H1 (cell line): ENCODE results near the gene CAPZA2. TPM values are rescaled to one million over a fixed set of nuclear protein-coding genes. Genes with fewer than 3 reads are reported as not detected.

Experiments
- CTCF ChIA-PET: fragments of 300-600 bp; sonication (Branson Sonifier 250); formaldehyde crosslinking; loops from one replicate; lab custom pipeline; 2021; ENCODE audit not compliant: partially characterized antibody; lab: Charles Lee
- POLR2A ChIA-PET: fragments of 300-600 bp; sonication (Branson Sonifier 250); formaldehyde crosslinking; loops from one replicate; lab custom pipeline; 2021; ENCODE audit warnings: inconsistent platforms; ENCODE audit not compliant: partially characterized antibody; lab: Charles Lee
- DNase-seq, 2 experiments: peaks; one replicate each; pipeline versions ENCODE4 v3.0.0 to v3.0.0-alpha.2; 2010 to 2022; ENCODE audit warnings: low spot score in 2 of 2, low read depth in 1 of 2, mixed read lengths in 1 of 2
- FAIRE-seq: peaks from 2 replicates; lab custom pipeline; 2011; peaks lifted over from hg19 to GRCh38; lab: Jason Lieb, UNC
- H2AFZ ChIP-seq: 2 replicates; pipeline ENCODE4 v1.8.1; 2012; ENCODE audit warnings: low read length, inconsistent platforms
- H2AK5ac ChIP-seq: 2 replicates; pipeline ENCODE4 v1.6.1; 2013; ENCODE audit warnings: low read depth, low read length
- H2BK120ac ChIP-seq: replicated peaks from 2 replicates; pipeline ENCODE3; 2013; ENCODE audit warnings: low read depth, low read length, inconsistent platforms
- H2BK12ac ChIP-seq: 2 replicates; pipeline ENCODE4 v1.6.1; 2013; ENCODE audit warnings: low read depth, low read length
- H2BK15ac ChIP-seq: 2 replicates; pipeline ENCODE4 v1.6.1; 2013; ENCODE audit warnings: low read length
- H2BK20ac ChIP-seq: 2 replicates; pipeline ENCODE4 v1.6.1; 2013; ENCODE audit warnings: low read length
- H2BK5ac ChIP-seq: 2 replicates; pipeline ENCODE4 v1.6.1; 2013; ENCODE audit warnings: low read depth, low read length
- H3K14ac ChIP-seq: 2 replicates; pipeline ENCODE4 v1.6.1; 2013; ENCODE audit warnings: inconsistent platforms; ENCODE audit not compliant: insufficient read length
- H3K18ac ChIP-seq: 2 replicates; pipeline ENCODE4 v1.6.1; 2013; ENCODE audit warnings: low read length; ENCODE audit errors: extremely low read depth
- H3K23ac ChIP-seq: 2 replicates; pipeline ENCODE4 v1.6.1; 2013; ENCODE audit warnings: inconsistent platforms; ENCODE audit not compliant: insufficient read length
- H3K23me2 ChIP-seq: 2 replicates; pipeline ENCODE4 v1.6.1; 2013; ENCODE audit warnings: low read depth, low read length
- H3K27ac ChIP-seq: 2 replicates; pipeline ENCODE4 v1.6.1; 2011; ENCODE audit warnings: low read depth, low read length, inconsistent platforms
- H3K27me3 ChIP-seq, 4 experiments: replicated peaks in 1 of 4; 1 replicate in 1 of 4; 2 replicates in 3 of 4; pipeline versions ENCODE4 v1.6.1 to v1.8.1; 2011 to 2013; ENCODE audit warnings: low read length in 3 of 4, mild to moderate bottlenecking in 3 of 4, inconsistent platforms in 2 of 4, mixed read lengths in 2 of 4, moderate library complexity in 1 of 4; ENCODE audit not compliant: control insufficient read depth in 3 of 4, insufficient read depth in 3 of 4; ENCODE audit errors: extremely low read depth in 1 of 4
- H3K36me3 ChIP-seq, 4 experiments: 2 replicates each; pipeline versions ENCODE4 v1.6.1 to v1.8.1; 2011 to 2013; ENCODE audit warnings: mild to moderate bottlenecking in 4 of 4, low read length in 3 of 4, moderate library complexity in 2 of 4, control low read depth in 1 of 4, inconsistent platforms in 1 of 4; ENCODE audit not compliant: insufficient read depth in 4 of 4, control insufficient read depth in 2 of 4
- H3K4ac ChIP-seq: replicated peaks from 2 replicates; pipeline ENCODE3; 2013; ENCODE audit warnings: low read length, low read depth, mixed read lengths, inconsistent platforms; ENCODE audit not compliant: insufficient read length
- H3K4me1 ChIP-seq, 4 experiments: replicated peaks in 1 of 4; 1 replicate in 1 of 4; 2 replicates in 3 of 4; pipeline versions ENCODE4 v1.6.1 to v1.8.1; 2011 to 2013; ENCODE audit warnings: low read length in 3 of 4, inconsistent platforms in 2 of 4, mixed read lengths in 1 of 4; ENCODE audit not compliant: insufficient read depth in 4 of 4, control insufficient read depth in 3 of 4
- H3K4me2 ChIP-seq, 2 experiments: 2 replicates each; pipeline versions ENCODE4 v1.6.1 to v1.8.1; 2011 to 2013; ENCODE audit warnings: low read depth in 2 of 2, low read length in 2 of 2, control low read depth in 1 of 2, inconsistent platforms in 1 of 2, mild to moderate bottlenecking in 1 of 2; ENCODE audit not compliant: insufficient read depth in 1 of 2
- H3K4me3 ChIP-seq, 4 experiments: fragments of 200-600, 300-600 bp in 1 of 4; sonication (generic), shearing (Covaris generic), sonication (Bioruptor Twin) in 1 of 4; 2 replicates each; pipeline versions ENCODE4 v1.5.1 to v1.8.1; 2011 to 2016; ENCODE audit warnings: low read length in 4 of 4, low read depth in 3 of 4, control low read depth in 2 of 4, inconsistent platforms in 2 of 4, mild to moderate bottlenecking in 2 of 4, mixed read lengths in 1 of 4, moderate library complexity in 1 of 4; ENCODE audit not compliant: insufficient read depth in 2 of 4; ENCODE audit errors: extremely low read depth in 1 of 4
- H3K56ac ChIP-seq: replicated peaks from 2 replicates; pipeline ENCODE3; 2013; ENCODE audit warnings: low read depth, mild to moderate bottlenecking, mixed read lengths, low read length, inconsistent platforms; ENCODE audit not compliant: insufficient read length
- H3K79me1 ChIP-seq: 2 replicates; pipeline ENCODE4 v1.6.1; 2013; ENCODE audit warnings: low read depth, low read length, control low read depth
- H3K79me2 ChIP-seq, 2 experiments: 2 replicates each; pipeline versions ENCODE4 v1.6.1 to v1.8.1; 2012 to 2013; ENCODE audit warnings: low read length in 2 of 2, mild to moderate bottlenecking in 2 of 2, inconsistent platforms in 1 of 2; ENCODE audit not compliant: insufficient read depth in 2 of 2, control insufficient read depth in 1 of 2
- H3K9ac ChIP-seq, 4 experiments: replicated peaks in 1 of 4; 1 replicate in 1 of 4; 2 replicates in 3 of 4; pipeline versions ENCODE4 v1.6.1 to v1.8.1; 2011 to 2013; ENCODE audit warnings: low read depth in 3 of 4, low read length in 3 of 4, control low read depth in 2 of 4, mild to moderate bottlenecking in 2 of 4, moderate library complexity in 2 of 4, inconsistent platforms in 1 of 4; ENCODE audit errors: extremely low read depth in 1 of 4
- H3K9me3 ChIP-seq, 2 experiments: 2 replicates each; pipeline versions ENCODE4 v1.6.1 to v1.8.1; 2012 to 2013; ENCODE audit warnings: mild to moderate bottlenecking in 2 of 2, moderate library complexity in 2 of 2, control low read depth in 1 of 2, inconsistent platforms in 1 of 2, low read depth in 1 of 2, low read length in 1 of 2, mixed read lengths in 1 of 2; ENCODE audit not compliant: insufficient read depth in 2 of 2
- H4K20me1 ChIP-seq, 2 experiments: replicated peaks in 1 of 2; 2 replicates each; pipeline versions ENCODE3 to v1.8.1; 2011 to 2013; ENCODE audit warnings: inconsistent platforms in 2 of 2, low read length in 2 of 2, mild to moderate bottlenecking in 1 of 2; ENCODE audit not compliant: insufficient read depth in 2 of 2, control insufficient read depth in 1 of 2
- H4K5ac ChIP-seq: 2 replicates; pipeline ENCODE4 v1.6.1; 2013; ENCODE audit warnings: low read length, low read depth, mixed read lengths, inconsistent platforms; ENCODE audit not compliant: insufficient read length
- H4K8ac ChIP-seq: 2 replicates; pipeline ENCODE4 v1.8.0; 2013; ENCODE audit warnings: mild to moderate bottlenecking, moderate library complexity, low read length, inconsistent platforms; ENCODE audit not compliant: insufficient read depth; ENCODE audit errors: extremely low read depth
- H4K91ac ChIP-seq: replicated peaks from 2 replicates; pipeline ENCODE3; 2013; ENCODE audit warnings: low read length, mixed read lengths, inconsistent platforms; ENCODE audit not compliant: insufficient read length
- CTBP2 ChIP-seq: IDR thresholded peaks from 2 replicates; pipeline ENCODE4 v1.7.0; 2011; ENCODE audit warnings: borderline replicate concordance, mild to moderate bottlenecking, moderate library complexity, mixed read lengths, low read length; ENCODE audit not compliant: insufficient read depth, insufficient read length
- KDM1A ChIP-seq: fragments of 200-600, 300-600 bp; sonication (generic); IDR thresholded peaks from 2 replicates; pipeline ENCODE4 v1.7.1; 2016; ENCODE audit warnings: mild to moderate bottlenecking, low read length, borderline replicate concordance
- KDM5A ChIP-seq: fragments of 200-600 bp; IDR thresholded peaks from 2 replicates; pipeline ENCODE4 v1.7.1; 2012; ENCODE audit warnings: mild to moderate bottlenecking, low read length, inconsistent platforms, mixed read lengths
- RAD21 ChIP-seq, 2 experiments: IDR thresholded peaks in 1 of 2; conservative IDR thresholded peaks in 1 of 2; 2 replicates each; pipeline ENCODE4 v1.6.1; 2011; ENCODE audit warnings: low read depth in 2 of 2, low read length in 2 of 2, improper control_type of control experiment in 1 of 2, inconsistent platforms in 1 of 2, mild to moderate bottlenecking in 1 of 2, moderate library complexity in 1 of 2
- SP4 ChIP-seq: IDR thresholded peaks from 2 replicates; pipeline ENCODE4 v1.6.1; 2012; ENCODE audit warnings: low read length, inconsistent platforms
- WGBS, 2 experiments: shearing (Covaris generic) in 1 of 2; methylation state at CpG; one replicate each; pipeline versions ENCODE4 v1.1.6 to v1.1.7; 2013 to 2015; ENCODE audit warnings: low lambda C conversion rate in 2 of 2, mixed read lengths in 2 of 2, inconsistent platforms in 1 of 2, low coverage in 1 of 2, missing lambda C conversion rate in 1 of 2; ENCODE audit not compliant: insufficient replicate concordance in 2 of 2, insufficient coverage in 1 of 2, insufficient read length in 1 of 2; ENCODE audit errors: extremely low coverage in 1 of 2, missing lambda C conversion rate in 1 of 2; 5-methylcytosine and 5-hydroxymethylcytosine counted together
- polyA plus RNA-seq, 7 experiments: library from polyadenylated mRNA; depleted of rRNA in 3 of 7; stranded (reverse) in 5 of 7; unstranded in 2 of 7; fragments of >200 nt in 5 of 7; fragments of 200-250 nt in 2 of 7; gene quantifications; 1 replicate in 5 of 7; 2 replicates in 1 of 7; 4 replicates in 1 of 7; pipeline versions ENCODE4 v1.2.1 to v1.2.3, GENCODE V29; 2011 to 2013; ENCODE audit warnings: missing spikeins in 2 of 7, mixed read lengths in 2 of 7
- total RNA-seq: library from RNA; stranded (reverse); fragmentation: NEBNext Ultra II Directional; extraction: Animal tissue kit (Norgen Biotek cat#: 25700); gene quantifications from 2 replicates; pipeline ENCODE4 v1.2.1, GENCODE V29; 2021

Gene CAPZA2
- total and polyA plus RNA-seq, 2 of the 8 experiments (the other 6 are each of a cell fraction or from before 2014, with no cell fraction given) = 33.2 to 145 TPM

DNA sequence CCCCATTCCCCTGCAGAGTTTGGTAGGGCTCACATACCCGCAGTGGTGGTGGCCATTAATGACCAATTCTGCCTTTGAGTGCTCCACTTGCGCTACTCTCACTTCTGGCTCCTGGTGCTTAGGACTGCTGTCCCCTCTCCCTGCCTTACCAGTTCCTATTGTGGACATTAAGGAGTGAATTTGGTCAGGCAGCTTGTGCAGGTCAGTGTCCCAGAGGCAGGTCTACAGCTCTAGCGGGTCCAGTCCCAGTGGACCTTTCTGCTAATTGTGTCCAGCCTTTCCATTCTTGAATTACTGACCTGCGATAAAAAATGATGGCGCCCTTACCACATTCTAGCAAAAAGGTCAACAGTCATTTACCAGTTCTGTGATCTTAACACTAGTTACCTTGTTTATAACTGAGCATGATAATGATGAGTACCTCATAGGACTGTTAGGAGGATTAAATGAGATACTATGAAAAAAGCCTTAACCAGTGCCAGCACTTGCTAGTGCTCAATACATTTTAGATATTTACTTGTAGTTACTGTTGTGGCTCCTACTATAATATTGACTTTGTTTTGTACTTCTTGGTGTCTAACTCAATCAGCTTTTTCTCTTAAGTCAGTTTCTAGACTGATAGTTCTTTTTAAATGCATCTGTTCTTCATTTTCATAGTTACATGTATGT is 105.0 kb downstream of the CAPZA2 start:
- WGBS, 2 experiments = 97% methylated on average over 5 of the region's 5 CpGs; no CpG with 5 or more reads in 1 of the 2 experiments
- Histone ChIP-seq H2AK5ac (no peak overlapping the region), H2BK15ac (no peak overlapping the region), H2AFZ (no peak overlapping the region), H3K79me1 (no peaks in the 10 kb centered on the region), H4K91ac (no peak overlapping the region), H3K4ac (no peak overlapping the region), H2BK20ac (no peak overlapping the region), H4K20me1 (no peaks in the 10 kb centered on the region), H3K56ac (no peak overlapping the region), H2BK5ac (no peak overlapping the region), H4K8ac (no peak overlapping the region), H3K36me3 (no peaks in the 10 kb centered on the region), H3K23ac (no peak overlapping the region), H3K14ac (no peak overlapping the region), H2BK120ac (no peak overlapping the region), H3K27ac (no peak overlapping the region), H3K4me1 (peaks cover 4 to 18% (median 12%) of the 10 kb centered on the region in 4 experiments; a peak in 4 of 7 replicates), H3K4me3 (no peak overlapping the region), H3K27me3 (no peaks in the 10 kb centered on the region), H3K79me2 (peaks cover 0 to 44% of the 10 kb centered on the region in 2 experiments; a peak in 2 of 4 replicates), H3K4me2 (no peak overlapping the region), H2BK12ac (no peak overlapping the region), H3K9me3 (no peaks in the 10 kb centered on the region), H4K5ac (peak overlapping the region; percentile 10), H3K9ac (no peak overlapping the region), H3K23me2 (no peaks in the 10 kb centered on the region), H3K18ac (no peak overlapping the region)
- POLR2A ChIA-PET = interaction anchor here (6.7 kb wide), 1 partner anchor 14 kb away, joined by 34 read pairs; the partner anchor contains the start of gene ST7
- TF ChIP-seq CTBP2 = no peak
- TF ChIP-seq KDM5A = no peak
- TF ChIP-seq SP4 = no peak
- TF ChIP-seq RAD21 (IDR thresholded peaks at IDR 0.05 in 1 of 2, conservative IDR thresholded peaks at IDR 0.05 in 1 of 2; ENCODE audit: low read depth in 2 of 2, low read length in 2 of 2) = no peak
- TF ChIP-seq KDM1A = no peak
- DNase-seq (no peak), FAIRE-seq (no peak)
- CTCF ChIA-PET = interaction anchor here (0.9 to 2.5 kb wide), 3 partner anchors 11 to 17 kb away, joined by 4 to 8 read pairs (median 4); partner anchors contain the start of gene ST7
